ENCODE data around the gene TPCN2.

Gene TPCN2

DNA sequence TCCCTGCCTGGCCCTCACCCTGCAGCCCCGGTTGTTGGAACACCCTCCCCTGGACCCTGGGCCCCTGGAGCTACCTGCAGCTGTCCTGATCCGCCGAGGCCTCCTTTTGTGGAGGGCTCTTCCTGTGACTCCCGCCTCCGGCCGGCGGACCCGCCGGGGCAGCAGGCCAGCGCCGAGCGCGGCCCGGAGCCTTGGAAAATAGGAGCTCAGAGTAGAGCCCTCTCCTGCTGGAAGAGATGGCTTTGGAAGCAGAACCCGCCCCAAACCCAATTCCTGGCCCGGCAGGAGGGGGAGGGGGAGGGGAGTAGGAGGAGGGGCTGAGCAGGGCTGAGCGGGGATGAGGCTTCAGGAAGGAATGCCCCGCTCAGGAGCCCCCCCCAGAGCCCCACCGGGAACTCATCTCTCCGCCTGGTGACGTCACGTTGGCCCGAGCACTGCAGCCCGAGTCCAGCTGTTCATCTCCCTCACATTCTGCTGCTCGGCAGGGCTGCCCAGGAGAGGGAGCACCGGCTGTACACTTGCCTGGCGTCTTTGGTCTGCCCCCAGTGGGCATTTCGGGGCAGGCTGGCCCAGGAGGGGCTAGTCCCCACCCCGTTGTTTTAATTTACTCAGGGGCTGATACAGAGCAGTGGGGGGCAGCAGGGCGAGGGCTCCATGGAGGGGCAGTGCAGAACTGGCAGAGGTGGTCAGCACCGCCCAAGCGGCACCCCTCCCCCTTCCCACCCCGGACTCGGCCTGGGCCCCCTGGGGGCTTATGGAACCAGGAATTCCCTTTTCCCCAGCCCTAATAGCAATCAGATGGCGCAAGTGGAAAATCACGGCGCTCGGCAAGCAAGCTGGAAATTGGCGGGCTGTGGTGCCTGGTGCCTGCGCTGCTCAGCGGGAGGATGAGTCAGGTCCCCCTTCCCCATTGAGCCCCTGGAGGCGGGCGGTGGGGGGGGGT lies 35.5 kb upstream of the TPCN2 start, which contains the start of gene MRGPRF:
TSS of gene MRGPRF (minus strand) at position 238 of the 943 bp plus-strand sequence. CDS start 3,345 bp downstream, outside the sequence.
- H3K36me3 ChIP-seq (ENCODE audit: insufficient read depth, low read length), result no peaks in the 10 kb centered on the region
- H3K27ac ChIP-seq, result peak within 1 kb of the TSS; percentile 71; the same call in 1 of the 2 replicates
- H3K9me3 ChIP-seq (ENCODE audit: low read depth, low read length), result no peaks in the 10 kb centered on the region
- TF ChIP-seq POLR2AphosphoS5 (IDR thresholded peaks at IDR 0.05; ENCODE audit: borderline replicate concordance, low read depth, low read length) (no peak), EZH2 (IDR thresholded peaks at IDR 0.05) (no peak), FOXP2 (optimal IDR thresholded peaks at IDR 0.05; ENCODE audit: control extremely low read depth, extremely low read length, insufficient read depth) (no peak)
- no peak for DNase-seq (ENCODE audit: low read depth, low spot score)
- peak within 1 kb of the TSS; percentile 73 for H3K4me3 ChIP-seq
- H3K9ac ChIP-seq (ENCODE audit: insufficient read length), result peak within 1 kb of the TSS; percentile 47

DNA sequence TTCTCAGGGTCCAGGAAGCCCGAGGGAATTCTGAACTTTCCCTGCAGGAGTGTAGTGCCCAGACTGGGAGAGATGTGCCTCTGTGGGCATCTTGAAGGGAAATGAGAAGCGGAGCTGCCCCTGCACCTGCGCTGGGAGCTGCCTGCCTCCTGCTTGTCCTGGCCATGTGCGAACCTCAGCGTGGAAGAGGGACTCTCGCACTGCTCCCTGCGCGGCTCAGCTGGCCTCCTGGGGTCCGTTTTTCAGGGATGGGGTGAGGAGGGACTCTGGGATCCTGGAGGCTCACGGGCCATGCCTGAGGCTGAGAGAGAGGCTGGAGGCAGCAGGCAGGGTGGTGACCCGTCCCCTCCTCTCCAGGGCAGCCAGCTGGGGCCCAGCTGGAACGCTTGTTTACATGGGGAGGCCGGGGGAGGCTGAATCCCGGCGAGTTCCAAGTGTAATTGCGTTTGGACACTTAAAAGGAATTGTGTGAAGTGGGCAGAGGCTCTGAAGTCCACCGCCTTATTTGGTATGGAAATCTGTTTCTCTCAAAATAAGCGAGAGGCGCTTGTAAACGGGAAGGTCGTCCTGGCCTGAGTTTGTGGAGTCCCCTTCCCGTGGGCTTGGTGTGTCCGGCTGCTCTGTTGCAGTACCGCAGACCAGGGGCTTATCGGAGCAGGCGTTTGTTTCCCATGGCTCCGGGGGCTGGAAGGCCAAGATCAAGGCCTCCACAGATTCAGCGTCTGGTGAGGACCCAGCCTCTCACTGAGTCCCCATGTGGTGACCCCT lies 34.5 kb upstream of the TPCN2 start:
- H3K27ac ChIP-seq, result peak overlapping the region; percentile 71; the same call in 1 of the 2 replicates
- no peaks in the 10 kb centered on the region for H3K36me3 ChIP-seq (ENCODE audit: insufficient read depth, low read length)
- no peaks in the 10 kb centered on the region for H3K9me3 ChIP-seq (ENCODE audit: low read depth, low read length)
- H3K9ac ChIP-seq (ENCODE audit: insufficient read length), result peak overlapping the region; percentile 37
- no peak for DNase-seq (ENCODE audit: low read depth, low spot score)
- H3K4me3 ChIP-seq, result peak overlapping the region; percentile 73
- TF ChIP-seq FOXP2 (optimal IDR thresholded peaks at IDR 0.05; ENCODE audit: control extremely low read depth, extremely low read length, insufficient read depth) (peak; percentile 52), POLR2AphosphoS5 (IDR thresholded peaks at IDR 0.05; ENCODE audit: borderline replicate concordance, low read depth, low read length) (no peak), EZH2 (IDR thresholded peaks at IDR 0.05) (no peak)

DNA sequence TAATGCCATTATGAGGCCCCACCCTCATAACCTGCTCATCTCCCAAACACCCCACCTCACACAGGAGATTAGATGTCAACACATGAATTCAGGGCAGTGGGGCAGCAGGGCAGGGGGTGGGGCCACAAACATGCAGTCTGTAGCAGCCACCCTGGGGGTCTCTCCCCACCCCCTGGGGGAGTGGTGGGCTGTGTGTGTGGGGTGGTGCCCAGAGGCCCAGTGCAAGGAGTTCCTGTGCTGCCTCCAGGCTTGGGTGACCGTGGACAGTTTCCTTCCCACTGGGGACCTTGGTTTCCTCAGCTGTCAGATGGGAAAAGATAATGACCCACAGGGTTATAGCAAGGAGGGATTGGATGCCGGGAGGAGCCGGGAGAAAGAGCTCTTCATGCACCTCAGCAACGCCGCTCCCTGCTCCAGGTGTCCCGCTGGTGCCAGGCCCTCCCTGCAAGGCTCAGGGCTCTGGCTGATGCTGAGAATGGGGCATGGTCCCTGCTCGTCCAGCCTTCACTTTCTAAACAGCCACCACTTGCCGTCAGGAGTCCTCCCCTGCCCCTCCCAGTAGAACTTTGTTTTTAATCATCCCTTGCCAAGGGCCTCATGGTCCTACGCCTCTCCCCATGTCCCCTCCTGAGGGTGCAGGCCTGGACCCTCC lies 33.7 kb upstream of the TPCN2 start:
- no peak for DNase-seq (ENCODE audit: low read depth, low spot score)
- TF ChIP-seq EZH2 (IDR thresholded peaks at IDR 0.05), result no peak
- TF ChIP-seq FOXP2 (optimal IDR thresholded peaks at IDR 0.05; ENCODE audit: control extremely low read depth, extremely low read length, insufficient read depth), result no peak
- TF ChIP-seq POLR2AphosphoS5 (IDR thresholded peaks at IDR 0.05; ENCODE audit: borderline replicate concordance, low read depth, low read length), result no peak
- no peak overlapping the region for H3K9ac ChIP-seq (ENCODE audit: insufficient read length)
- no peaks in the 10 kb centered on the region for H3K36me3 ChIP-seq (ENCODE audit: insufficient read depth, low read length)
- 0 out of 2 replicates have a peak overlapping the region, but pooled peaks have one; percentile 71 for H3K27ac ChIP-seq
- no peak overlapping the region for H3K4me3 ChIP-seq
- H3K9me3 ChIP-seq (ENCODE audit: low read depth, low read length), result no peaks in the 10 kb centered on the region

DNA sequence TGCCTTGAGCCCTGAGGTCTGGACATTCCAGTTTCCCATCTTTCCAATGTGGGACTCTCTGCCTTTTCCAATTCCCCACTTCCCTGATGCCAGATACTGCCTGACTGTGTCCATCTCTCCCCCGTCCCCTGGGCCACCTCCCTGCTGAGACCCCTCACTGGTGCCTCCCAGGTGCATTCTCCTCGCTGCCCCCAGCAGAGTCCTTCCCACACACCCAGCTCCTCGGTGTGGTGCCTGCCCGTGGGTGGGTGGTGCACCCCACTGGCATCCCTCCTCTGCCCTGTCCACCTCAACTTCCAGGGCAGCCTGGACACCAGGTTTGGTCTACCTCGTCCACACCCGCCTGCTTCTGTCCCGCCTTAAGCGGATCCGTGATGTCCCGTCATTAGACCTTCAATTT lies 30.8 kb upstream of the TPCN2 start:
- Histone ChIP-seq H3K9me3 (ENCODE audit: low read depth, low read length) (no peaks in the 10 kb centered on the region), H3K27ac (no peak overlapping the region)
- no peak for TF ChIP-seq EZH2 (IDR thresholded peaks at IDR 0.05)
- TF ChIP-seq POLR2AphosphoS5 (IDR thresholded peaks at IDR 0.05; ENCODE audit: borderline replicate concordance, low read depth, low read length), result no peak
- no peak for TF ChIP-seq FOXP2 (optimal IDR thresholded peaks at IDR 0.05; ENCODE audit: control extremely low read depth, extremely low read length, insufficient read depth)

DNA sequence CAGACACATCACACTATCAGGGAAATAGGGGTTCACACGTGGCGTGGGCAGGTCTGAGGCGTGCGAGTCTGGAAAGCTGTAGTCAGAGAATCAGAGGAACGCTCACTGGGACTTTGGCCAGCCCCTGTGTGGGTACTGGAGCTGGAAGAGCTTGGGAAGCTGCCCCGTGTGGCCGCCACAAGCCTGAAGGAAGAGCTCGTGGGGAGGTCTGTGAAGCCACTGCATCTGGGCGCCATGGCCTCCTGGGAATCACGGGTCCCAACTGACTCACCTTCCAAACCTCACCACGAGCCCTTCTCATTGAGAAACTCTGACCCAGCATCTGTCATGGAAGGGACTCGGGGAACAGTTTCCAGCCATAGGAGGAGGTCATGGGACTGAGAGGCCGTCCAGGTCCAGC lies 29.8 kb upstream of the TPCN2 start:
- no peak for DNase-seq (ENCODE audit: low read depth, low spot score)
- no peak for TF ChIP-seq FOXP2 (optimal IDR thresholded peaks at IDR 0.05; ENCODE audit: control extremely low read depth, extremely low read length, insufficient read depth)
- no peak for TF ChIP-seq POLR2AphosphoS5 (IDR thresholded peaks at IDR 0.05; ENCODE audit: borderline replicate concordance, low read depth, low read length)

More for the DNA sequence above, 30.8 kb upstream of the TPCN2 start:
- no peak overlapping the region for H3K9ac ChIP-seq (ENCODE audit: insufficient read length)
- no peak overlapping the region for H3K4me3 ChIP-seq
- DNase-seq (ENCODE audit: low read depth, low spot score), result no peak
- H3K36me3 ChIP-seq (ENCODE audit: insufficient read depth, low read length), result no peaks in the 10 kb centered on the region

DNA sequence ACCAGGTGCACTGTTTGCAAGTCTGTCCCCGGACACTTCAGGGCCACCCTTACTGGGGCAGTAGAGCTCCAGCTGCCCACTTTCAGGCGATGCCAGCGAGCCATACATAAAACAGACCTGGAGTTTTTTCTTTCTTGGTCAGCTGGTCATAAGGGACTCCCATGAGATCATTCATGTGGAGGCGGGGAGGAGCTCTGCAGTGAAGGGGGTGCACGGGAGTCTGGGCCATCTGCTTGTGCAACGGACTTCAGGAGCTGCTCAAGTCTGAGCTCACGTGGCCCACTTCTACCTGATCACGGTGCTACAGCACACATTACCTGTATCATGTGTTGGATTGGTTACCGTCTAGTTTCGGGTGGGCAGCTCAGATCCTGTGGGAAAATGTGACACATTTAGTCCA lies 26.5 kb upstream of the TPCN2 start:
- Histone ChIP-seq H3K9ac (ENCODE audit: insufficient read length) (no peak overlapping the region), H3K9me3 (ENCODE audit: low read depth, low read length) (no peaks in the 10 kb centered on the region), H3K4me3 (no peak overlapping the region), H3K36me3 (ENCODE audit: insufficient read depth, low read length) (no peaks in the 10 kb centered on the region), H3K27ac (no peak overlapping the region)
- TF ChIP-seq FOXP2 (optimal IDR thresholded peaks at IDR 0.05; ENCODE audit: control extremely low read depth, extremely low read length, insufficient read depth) (no peak), POLR2AphosphoS5 (IDR thresholded peaks at IDR 0.05; ENCODE audit: borderline replicate concordance, low read depth, low read length) (no peak), EZH2 (IDR thresholded peaks at IDR 0.05) (no peak)
- no peak for DNase-seq (ENCODE audit: low read depth, low spot score)

More for the DNA sequence above, 29.8 kb upstream of the TPCN2 start:
- H3K27ac ChIP-seq, result no peak overlapping the region
- H3K9me3 ChIP-seq (ENCODE audit: low read depth, low read length), result no peaks in the 10 kb centered on the region
- no peak overlapping the region for H3K4me3 ChIP-seq
- no peak overlapping the region for H3K9ac ChIP-seq (ENCODE audit: insufficient read length)
- no peaks in the 10 kb centered on the region for H3K36me3 ChIP-seq (ENCODE audit: insufficient read depth, low read length)

DNA sequence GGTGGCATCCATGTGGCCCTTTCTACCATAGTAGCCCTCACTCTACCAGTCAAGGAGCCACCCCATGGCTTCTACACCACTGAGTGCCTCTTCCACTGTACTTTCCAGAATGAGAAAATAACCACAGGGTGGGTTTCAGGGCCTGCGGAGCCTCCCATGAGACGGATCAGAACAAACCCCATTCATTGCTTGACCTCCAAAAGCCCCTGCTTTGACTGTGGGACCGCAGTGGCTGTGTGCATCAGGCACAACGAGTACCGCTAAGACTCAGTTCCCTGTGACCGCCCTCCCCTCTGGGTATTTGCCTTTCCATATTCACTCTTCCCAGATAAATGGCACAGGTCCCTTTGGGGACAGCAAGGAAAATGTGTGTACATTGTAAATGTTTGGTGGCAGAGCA lies 24.2 kb upstream of the TPCN2 start:
- no peak overlapping the region for H3K27ac ChIP-seq
- DNase-seq (ENCODE audit: low read depth, low spot score), result no peak
- TF ChIP-seq FOXP2 (optimal IDR thresholded peaks at IDR 0.05; ENCODE audit: control extremely low read depth, extremely low read length, insufficient read depth) (no peak), EZH2 (IDR thresholded peaks at IDR 0.05) (no peak), POLR2AphosphoS5 (IDR thresholded peaks at IDR 0.05; ENCODE audit: borderline replicate concordance, low read depth, low read length) (no peak)
- H3K9me3 ChIP-seq (ENCODE audit: low read depth, low read length), result no peaks in the 10 kb centered on the region
- no peak overlapping the region for H3K4me3 ChIP-seq
- H3K9ac ChIP-seq (ENCODE audit: insufficient read length), result no peak overlapping the region
- no peaks in the 10 kb centered on the region for H3K36me3 ChIP-seq (ENCODE audit: insufficient read depth, low read length)
